GM23338 (cell line): ENCODE data around the gene IL19. TPM values are rescaled to one million over a fixed set of nuclear protein-coding genes. Genes with fewer than 3 reads are reported as not detected.
A peak's percentile ranks its signal among the peaks of the same experiment; 100 is the strongest.

Source experiments
- ATAC-seq: fragments of 200-7000 bp; cut with Tn5 transposase; 3 replicates; pipeline ENCODE4 v1.9.1; 2020
- DNase-seq: peaks from one replicate; pipeline ENCODE4 v3.0.0-alpha.2; 2015; ENCODE audit warnings: low spot score
- H2AFZ ChIP-seq: fragments of 200-600 bp; sonication (generic); 2 replicates; pipeline ENCODE4 v1.8.0; 2016; ENCODE audit warnings: antibody characterized with exemption, mild to moderate bottlenecking, moderate library complexity
- H3F3A ChIP-seq: fragments of 200-600 bp; sonication (generic); replicated peaks from 2 replicates; pipeline ENCODE4 v1.8.0; 2017; ENCODE audit warnings: antibody characterized with exemption, mixed run types, low read depth
- H3K27ac ChIP-seq: fragments of 200-600 bp; sonication (generic); 2 replicates; pipeline ENCODE4 v1.6.1; 2016; ENCODE audit warnings: low read depth
- H3K27me3 ChIP-seq: fragments of 200-600 bp; sonication (generic); 2 replicates; pipeline ENCODE4 v1.8.0; 2016; ENCODE audit warnings: mild to moderate bottlenecking, mixed run types, moderate library complexity; ENCODE audit not compliant: insufficient read depth
- H3K36me3 ChIP-seq: fragments of 200-600 bp; sonication (generic); 2 replicates; pipeline ENCODE4 v1.8.0; 2016; ENCODE audit warnings: mild to moderate bottlenecking; ENCODE audit not compliant: insufficient read depth
- H3K4me1 ChIP-seq: fragments of 200-600 bp; sonication (generic); 2 replicates; pipeline ENCODE4 v1.8.0; 2016; ENCODE audit warnings: mild to moderate bottlenecking, moderate library complexity; ENCODE audit not compliant: insufficient read depth
- H3K4me2 ChIP-seq: fragments of 200-600 bp; sonication (generic); 2 replicates; pipeline ENCODE4 v1.7.1; 2017; ENCODE audit warnings: mixed run types
- H3K4me3 ChIP-seq: fragments of 200-600 bp; sonication (generic); 2 replicates; pipeline ENCODE4 v1.6.1; 2016; ENCODE audit warnings: mixed run types
- H3K79me2 ChIP-seq: fragments of 200-600 bp; sonication (generic); replicated peaks from 2 replicates; pipeline ENCODE4 v1.8.0; 2017; ENCODE audit warnings: mild to moderate bottlenecking; ENCODE audit not compliant: insufficient read depth
- H3K9me2 ChIP-seq: fragments of 200-600 bp; sonication (generic); 2 replicates; pipeline ENCODE4 v1.8.0; 2017; ENCODE audit not compliant: insufficient read depth
- H4K20me1 ChIP-seq: fragments of 200-600 bp; sonication (generic); replicated peaks from 2 replicates; pipeline ENCODE4 v1.8.0; 2017; ENCODE audit warnings: mild to moderate bottlenecking; ENCODE audit not compliant: insufficient read depth
- H3K27ac Mint-ChIP-seq: 2 replicates; pipeline ENCODE4 v1.8.0; 2020; ENCODE audit warnings: inconsistent platforms, mild to moderate bottlenecking, moderate library complexity, mixed read lengths
- H3K27me3 Mint-ChIP-seq: 3 replicates; pipeline ENCODE4 v1.8.0; 2022; ENCODE audit warnings: low read depth, mild to moderate bottlenecking, moderate library complexity, mixed read lengths, inconsistent platforms; ENCODE audit not compliant: insufficient read depth, poor library complexity
- H3K36me3 Mint-ChIP-seq: 3 replicates; pipeline ENCODE4 v1.8.0; 2021; ENCODE audit warnings: low read depth, mild to moderate bottlenecking, inconsistent platforms, moderate library complexity, mixed read lengths
- H3K4me1 Mint-ChIP-seq: 3 replicates; pipeline ENCODE4 v1.8.0; 2020; ENCODE audit warnings: mild to moderate bottlenecking, inconsistent platforms, mixed read lengths
- H3K4me3 Mint-ChIP-seq: 3 replicates; pipeline ENCODE4 v1.8.0; 2021; ENCODE audit warnings: moderate library complexity, mild to moderate bottlenecking, inconsistent platforms, mixed read lengths
- H3K9me3 Mint-ChIP-seq: 3 replicates; pipeline ENCODE4 v1.8.0; 2020; ENCODE audit warnings: moderate library complexity, mild to moderate bottlenecking, inconsistent platforms, mixed read lengths
- CTCF ChIP-seq, 2 experiments: fragments of 200-600 bp in 1 of 2; sonication (generic) in 1 of 2; conservative IDR thresholded peaks; 2 replicates each; pipeline versions ENCODE4 v1.5.1 to v1.6.1; 2016 to 2017; ENCODE audit warnings: antibody characterized with exemption in 2 of 2, low read depth in 2 of 2, mild to moderate bottlenecking in 2 of 2, moderate library complexity in 1 of 2
- EZH2phosphoT487 ChIP-seq: fragments of 200-600 bp; sonication (generic); IDR thresholded peaks from one replicate; pipeline ENCODE4 v1.8.1; 2018; ENCODE audit warnings: antibody characterized with exemption; ENCODE audit not compliant: unreplicated experiment
- NANOG ChIP-seq: IDR thresholded peaks from 2 replicates; pipeline ENCODE4 v1.6.1; 2016; ENCODE audit warnings: antibody characterized with exemption, borderline replicate concordance
- REST ChIP-seq: IDR thresholded peaks from one replicate; pipeline ENCODE4 v1.6.1; 2018; ENCODE audit warnings: antibody characterized with exemption; ENCODE audit not compliant: unreplicated experiment
- polyA plus RNA-seq: library from polyadenylated mRNA; unstranded; fragments of >200 nt; fragmentation: Nextera tagmentation; extraction: Ambion mirVana; gene quantifications from 2 replicates; pipeline ENCODE4 v1.2.1, GENCODE V29; 2016
- total RNA-seq: library from RNA; depleted of rRNA; stranded (reverse); fragments of >200 nt; shearing (Covaris generic); gene quantifications from 2 replicates; pipeline ENCODE4 v1.2.3, GENCODE V29; 2014

The IL19 gene
- total and polyA plus RNA-seq, 2 experiments from 2014 or later = not detected

GRCh38 chr1:206834217-206834616 lies 63.6 kb downstream of the IL19 start:
- no peak overlapping the region for H3K27ac ChIP-seq
- H3K27me3 ChIP-seq = no peaks in the 10 kb centered on the region
- Mint-ChIP-seq H3K27me3 (peaks cover 1% of the 10 kb centered on the region), H3K27ac (no peak overlapping the region), H3K4me3 (no peak overlapping the region), H3K36me3 (no peaks in the 10 kb centered on the region), H3K4me1 (peaks cover 2% of the 10 kb centered on the region; the same call in 1 of the 3 replicates), H3K9me3 (no peaks in the 10 kb centered on the region)
- no peaks in the 10 kb centered on the region for H3F3A ChIP-seq
- no peaks in the 10 kb centered on the region for H3K79me2 ChIP-seq
- ATAC-seq (peak; percentile 65), DNase-seq (no peak)
- H3K9me2 ChIP-seq = no peaks in the 10 kb centered on the region
- H2AFZ ChIP-seq = no peak overlapping the region
- H3K4me1 ChIP-seq = no peaks in the 10 kb centered on the region; the same call in 1 of the 2 replicates
- H3K4me2 ChIP-seq = no peak overlapping the region
- no peaks in the 10 kb centered on the region for H4K20me1 ChIP-seq
- no peak overlapping the region for H3K4me3 ChIP-seq
- no peaks in the 10 kb centered on the region for H3K36me3 ChIP-seq
- TF ChIP-seq REST (no peak), EZH2phosphoT487 (no peak)

- H3K4me1 Mint-ChIP-seq = peaks cover 2% of the 10 kb centered on the region; the same call in 1 of the 3 replicates
- no peak overlapping the region for H3K27ac Mint-ChIP-seq
- H3K4me1 ChIP-seq = no peaks in the 10 kb centered on the region; the same call in 1 of the 2 replicates
- H3F3A ChIP-seq = no peaks in the 10 kb centered on the region
- H3K27ac ChIP-seq = no peak overlapping the region
- no peak overlapping the region for H3K4me3 ChIP-seq
- H3K79me2 ChIP-seq = no peaks in the 10 kb centered on the region
- no peaks in the 10 kb centered on the region for H3K36me3 Mint-ChIP-seq
- DNase-seq = no peak
- H3K4me2 ChIP-seq = no peak overlapping the region
- no peaks in the 10 kb centered on the region for H3K36me3 ChIP-seq
- H3K9me2 ChIP-seq = no peaks in the 10 kb centered on the region
- peaks cover 1% of the 10 kb centered on the region for H3K27me3 Mint-ChIP-seq
- no peak for ATAC-seq
- H3K9me3 Mint-ChIP-seq = no peaks in the 10 kb centered on the region
- H2AFZ ChIP-seq = peak overlapping the region; percentile 23; the same call in 1 of the 2 replicates
- H3K4me3 Mint-ChIP-seq = no peak overlapping the region
- H4K20me1 ChIP-seq = no peaks in the 10 kb centered on the region
- H3K27me3 ChIP-seq = no peaks in the 10 kb centered on the region
- TF ChIP-seq EZH2phosphoT487 (no peak), REST (no peak), CTCF (conservative IDR thresholded peaks at IDR 0.05; ENCODE audit: low read depth in 2 of 2) (no peak), NANOG (no peak)
These were observed 64.1 kb downstream of the IL19 start for GRCh38 chr1:206834711-206835110.
